ELR (cell line): ENCODE results near the gene DDX56.
A peak's percentile ranks its signal among the peaks of the same experiment; 100 is the strongest.
"Not testable (repeated sequence)": the region's sequence is repeated elsewhere in the genome, so short reads cannot be mapped to it uniquely, and the experiment has no call there.

ENCODE experiments used
- DNase-seq: peaks from one replicate; pipeline ENCODE4 v3.0.0-alpha.2; 2015; ENCODE audit warnings: low read depth

The DDX56 gene

DNA sequence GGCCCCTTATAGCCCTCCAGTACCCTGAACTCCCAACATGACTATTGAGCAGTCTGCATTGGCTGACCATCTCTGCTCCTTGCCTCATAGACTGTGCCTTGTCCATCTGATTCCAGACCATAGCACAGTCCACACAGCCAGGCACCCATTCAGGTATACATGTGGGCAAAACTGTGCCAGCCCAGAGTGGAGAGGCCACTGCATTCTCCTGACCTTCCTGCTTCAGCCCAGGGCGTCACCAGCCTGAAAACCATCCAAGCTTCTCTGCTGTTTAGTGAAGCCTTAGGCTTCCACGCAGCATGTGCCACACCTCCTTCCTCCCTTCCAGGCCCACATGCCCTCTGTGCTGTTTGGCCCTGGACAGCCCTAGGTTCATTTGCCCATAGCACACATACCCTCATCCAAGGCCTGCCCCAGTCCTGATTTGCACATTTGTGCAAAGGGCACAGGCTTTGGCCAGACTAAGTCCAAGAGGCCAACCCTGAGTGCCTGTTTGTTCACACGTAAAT is 10.5 kb downstream of the DDX56 start:
- no peak for DNase-seq

DNA sequence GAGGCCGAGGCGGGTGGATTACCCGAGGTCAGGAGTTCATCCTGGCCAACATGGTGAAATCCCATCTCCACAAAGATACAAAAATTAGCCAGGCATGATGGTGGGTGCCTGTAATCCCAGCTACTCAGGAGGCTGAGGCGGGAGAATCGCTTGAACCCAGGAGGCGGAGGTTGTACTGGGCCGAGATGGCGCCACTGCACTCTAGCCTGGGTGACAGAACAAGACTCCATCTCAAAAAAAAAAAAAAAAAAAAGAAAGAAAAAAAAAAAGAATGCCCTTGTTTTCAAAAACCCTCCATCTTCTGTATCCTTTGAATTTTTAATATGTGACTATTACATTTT is 11.1 kb downstream of the DDX56 start:
- DNase-seq: not testable (repeated sequence)

DNA sequence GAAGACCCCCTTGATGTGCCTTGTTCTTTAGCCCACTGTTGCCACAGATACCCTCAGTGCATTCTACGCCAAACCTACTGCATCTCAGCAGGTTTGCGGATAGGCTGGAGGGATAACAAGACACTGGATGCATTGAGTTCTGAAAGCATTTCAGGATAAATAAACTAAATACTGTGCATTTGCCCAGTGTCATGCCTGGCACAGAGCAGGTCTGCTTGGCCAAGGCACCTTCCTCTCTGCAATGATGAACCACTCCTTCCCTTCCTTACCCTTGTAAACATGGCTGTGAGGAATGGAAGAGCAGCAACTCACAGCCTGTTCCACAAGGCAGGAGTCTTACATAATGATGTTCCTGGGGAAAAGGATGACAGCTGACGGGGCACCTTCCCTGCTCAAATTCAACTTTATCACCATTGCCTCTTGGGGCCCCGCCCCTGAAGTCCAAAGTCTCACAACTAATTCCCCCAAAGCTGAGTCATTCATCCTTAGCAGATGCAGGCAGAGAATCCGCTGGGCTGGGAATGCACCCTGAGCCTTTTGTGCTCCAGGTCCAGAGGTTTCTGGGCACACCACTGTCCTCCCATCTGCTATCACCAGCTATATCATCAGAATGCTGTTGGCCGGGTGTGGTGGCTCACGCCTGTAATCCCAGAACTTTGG is 11.6 kb downstream of the DDX56 start:
- peak; percentile 81 for DNase-seq

DNA sequence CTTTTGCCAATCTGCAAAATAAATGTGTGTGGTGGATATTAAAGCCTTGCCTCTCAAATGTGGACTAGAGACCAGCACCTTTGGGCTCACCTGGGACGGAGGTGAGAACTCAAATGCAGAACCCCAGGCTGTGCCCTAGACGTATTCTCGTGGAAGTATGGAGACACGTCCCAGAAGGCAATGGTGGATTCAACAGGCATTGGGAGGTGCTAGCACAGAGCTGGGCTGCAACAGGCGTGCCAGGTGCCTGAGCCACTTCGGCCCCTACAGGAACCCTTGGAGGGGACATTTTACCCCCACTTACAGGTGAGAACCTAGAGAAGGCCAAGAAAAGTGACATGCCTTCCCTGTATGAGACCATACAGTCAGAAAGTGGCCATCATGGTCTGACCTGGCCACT is 12.2 kb downstream of the DDX56 start:
- DNase-seq: no peak

DNA sequence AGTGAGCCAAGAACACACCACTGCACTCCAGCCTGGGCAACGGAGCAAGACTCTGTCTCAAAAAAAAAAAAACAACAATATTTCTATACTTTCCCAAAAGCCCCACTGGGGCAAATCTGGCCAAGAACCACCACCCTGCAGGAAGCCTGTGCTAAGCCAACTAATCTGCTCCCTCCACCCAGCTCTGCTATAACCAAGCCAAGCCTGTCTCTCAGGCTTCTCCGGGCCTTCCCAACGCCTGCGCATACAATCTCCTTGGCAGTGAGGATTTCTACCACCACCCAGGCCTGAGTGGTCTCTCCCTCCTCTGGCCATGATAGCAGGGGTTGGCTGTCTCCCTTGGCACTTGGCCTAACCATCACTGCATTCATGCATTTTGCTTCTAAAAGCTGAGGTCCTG is 14.2 kb downstream of the DDX56 start:
- DNase-seq: no peak

DNA sequence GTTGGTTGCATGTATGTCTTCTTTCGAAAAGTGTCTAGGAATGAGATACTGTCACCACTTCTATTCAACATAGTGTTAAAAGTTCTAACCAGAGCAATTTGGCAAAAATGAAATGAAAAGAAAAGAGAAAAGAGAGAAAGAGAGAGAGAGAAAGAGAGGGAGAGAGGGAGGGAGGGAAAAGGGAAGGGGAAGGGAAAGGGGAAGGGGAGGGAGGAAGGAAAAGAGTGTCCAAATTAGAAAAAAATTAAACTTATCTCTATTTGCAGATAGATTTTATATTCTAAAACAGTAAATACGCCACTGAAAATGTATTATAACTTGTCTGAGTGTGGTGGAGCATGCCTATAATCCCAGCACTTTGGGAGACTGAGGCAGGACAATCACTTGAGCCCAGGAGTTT is 16.2 kb downstream of the DDX56 start:
- no peak for DNase-seq

DNA sequence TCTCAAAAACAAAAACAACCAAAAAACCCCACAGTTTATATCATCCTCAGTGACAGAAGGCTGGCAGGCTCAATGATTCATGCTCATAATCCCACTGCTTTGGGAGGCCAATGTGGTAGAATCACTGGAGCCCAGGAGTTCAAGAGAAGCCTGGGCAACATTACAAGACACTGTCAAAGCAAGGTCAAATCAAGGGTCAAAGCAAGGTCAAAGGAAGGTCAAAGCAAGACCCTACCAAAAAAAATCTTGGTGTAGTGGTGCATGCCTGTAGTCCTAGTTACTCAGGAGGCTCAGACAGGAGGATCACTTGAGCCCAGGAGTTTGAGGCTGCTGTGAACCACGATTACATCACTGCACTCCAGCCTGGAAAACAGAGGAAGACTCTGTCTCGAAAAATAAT is 18.4 kb downstream of the DDX56 start:
- no peak for DNase-seq

DNA sequence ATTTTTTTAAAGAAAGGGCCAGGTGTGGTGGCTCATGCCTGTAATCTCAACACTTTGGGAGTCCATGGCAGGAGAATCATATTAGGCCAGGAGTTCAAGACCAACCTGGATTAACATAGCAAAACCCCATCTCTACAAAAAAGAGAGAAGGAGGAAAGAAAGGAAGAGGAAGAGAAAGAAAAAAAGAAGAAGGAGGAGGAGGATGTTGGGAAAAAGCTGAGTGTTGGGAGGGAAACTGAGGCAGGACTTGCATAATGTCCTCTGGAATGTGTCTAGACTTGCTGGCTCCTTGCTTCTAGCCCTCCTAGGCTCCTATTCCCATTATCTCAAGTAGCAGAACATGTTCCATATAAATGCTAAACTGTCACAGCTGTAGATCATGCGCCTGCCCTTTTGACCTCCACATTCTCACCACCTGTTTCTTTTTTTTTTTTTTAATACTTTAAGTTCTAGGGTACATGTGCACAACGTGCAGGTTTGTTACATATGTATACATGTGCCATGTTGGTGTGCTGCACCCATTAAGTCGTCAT is 21.2 kb downstream of the DDX56 start:
- not testable (repeated sequence) for DNase-seq

DNA sequence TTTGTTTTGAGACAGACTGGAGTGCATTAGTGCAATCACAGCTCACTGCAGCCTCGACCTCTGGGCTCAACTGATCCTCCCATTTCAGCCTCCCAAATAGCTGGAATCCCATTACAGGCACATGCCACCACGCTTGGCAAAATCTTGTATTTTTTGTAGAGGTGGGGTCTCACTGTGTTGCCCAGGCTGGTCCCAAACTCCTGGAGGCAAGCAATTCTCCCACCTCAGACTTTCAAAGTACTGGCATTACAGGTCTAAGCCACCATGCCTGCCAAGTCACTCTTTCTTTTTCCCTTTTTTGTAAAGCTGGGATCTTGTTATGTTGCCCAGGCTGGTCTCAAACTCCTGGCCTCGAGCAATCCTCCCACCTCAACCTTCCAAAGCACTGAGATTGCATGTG is 24.3 kb downstream of the DDX56 start:
- no peak for DNase-seq

DNA sequence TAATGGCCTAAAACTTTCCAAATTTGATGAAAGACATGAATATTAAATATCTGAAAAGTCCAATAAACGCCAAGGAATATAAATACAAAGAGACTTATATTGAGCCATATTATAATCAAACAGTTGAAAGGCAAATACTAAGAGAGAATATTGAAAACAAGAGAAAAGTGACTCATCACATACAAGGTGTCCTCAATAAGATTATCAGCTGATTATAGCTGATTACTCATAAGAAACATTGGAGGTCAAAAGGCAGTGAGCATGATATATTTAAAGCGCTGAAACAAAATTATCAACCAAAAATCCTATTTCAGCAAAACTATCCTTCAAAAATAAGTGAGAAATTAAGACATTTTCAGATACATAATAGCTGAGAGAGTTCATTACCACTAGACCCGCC is 24.8 kb downstream of the DDX56 start:
- DNase-seq: peak; percentile 27

DNA sequence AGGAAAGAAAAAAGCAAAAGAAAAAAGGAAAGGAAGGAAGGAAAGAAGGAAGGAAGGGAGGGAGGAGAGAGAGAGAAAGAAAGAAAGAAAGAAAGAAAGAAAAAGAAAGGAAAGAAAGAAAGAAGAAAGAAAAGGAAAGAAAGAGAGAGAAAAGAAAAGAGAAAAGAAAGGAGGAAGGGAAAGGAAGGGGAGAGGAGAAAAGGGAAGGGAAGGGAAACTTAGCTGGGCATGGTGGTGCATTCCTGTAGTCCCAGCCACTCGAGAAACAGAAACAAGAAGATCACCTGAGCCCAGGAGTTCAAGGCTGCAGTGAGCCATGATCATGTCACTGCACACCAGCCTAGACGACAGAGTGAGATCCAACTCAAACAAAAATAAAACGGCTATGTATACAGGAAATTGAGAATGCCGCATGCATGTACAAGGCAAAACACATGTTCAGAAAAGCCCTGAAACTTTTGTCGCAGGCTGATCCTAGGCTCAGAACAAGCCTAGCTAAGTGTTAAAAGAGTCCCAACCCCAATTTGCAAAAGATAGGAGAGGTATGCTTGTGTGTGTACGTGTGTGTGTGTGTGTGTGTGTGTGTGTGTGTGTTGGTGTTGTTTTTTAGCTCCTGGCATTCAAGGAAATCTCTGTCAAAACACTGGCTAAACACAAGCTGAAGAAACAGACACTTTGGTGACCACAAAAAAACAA is 26.0 kb downstream of the DDX56 start:
- DNase-seq: peak; percentile 24

DNA sequence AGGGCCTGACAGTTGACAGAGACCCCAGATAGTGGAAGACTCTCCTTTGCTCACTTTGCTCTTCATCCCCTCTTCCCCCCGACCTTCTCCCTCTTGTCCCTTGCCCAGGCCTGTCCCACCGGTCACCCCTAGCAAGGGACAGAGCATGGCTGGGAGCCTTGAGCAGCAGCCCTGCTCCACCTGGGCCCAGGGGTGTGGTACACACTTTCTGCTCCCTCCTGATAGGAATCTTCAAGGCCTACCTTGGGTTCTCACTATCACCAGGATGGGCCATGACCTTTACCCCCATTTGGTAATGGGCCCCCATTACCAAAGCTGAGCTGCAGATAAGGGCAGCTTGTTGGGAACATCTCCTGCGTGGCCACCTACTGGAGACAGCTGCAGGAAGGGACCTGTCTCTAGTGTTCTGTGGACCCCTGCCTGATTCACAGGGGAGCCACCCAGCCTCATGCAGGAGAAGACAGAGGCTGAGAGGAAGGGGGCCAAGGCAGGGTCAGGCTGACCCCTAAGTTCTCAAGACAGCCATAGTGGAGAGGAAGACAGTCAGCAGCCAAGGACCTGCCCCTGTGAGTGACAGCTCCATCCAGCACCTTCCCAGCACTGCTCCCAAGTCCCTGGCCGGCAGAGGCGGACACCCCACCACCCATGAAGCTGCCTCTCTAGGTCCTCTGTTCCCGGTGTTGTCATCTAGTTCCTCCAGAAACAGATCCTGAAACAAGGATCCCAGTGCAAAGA is 31.7 kb downstream of the DDX56 start:
- DNase-seq: no peak

DNA sequence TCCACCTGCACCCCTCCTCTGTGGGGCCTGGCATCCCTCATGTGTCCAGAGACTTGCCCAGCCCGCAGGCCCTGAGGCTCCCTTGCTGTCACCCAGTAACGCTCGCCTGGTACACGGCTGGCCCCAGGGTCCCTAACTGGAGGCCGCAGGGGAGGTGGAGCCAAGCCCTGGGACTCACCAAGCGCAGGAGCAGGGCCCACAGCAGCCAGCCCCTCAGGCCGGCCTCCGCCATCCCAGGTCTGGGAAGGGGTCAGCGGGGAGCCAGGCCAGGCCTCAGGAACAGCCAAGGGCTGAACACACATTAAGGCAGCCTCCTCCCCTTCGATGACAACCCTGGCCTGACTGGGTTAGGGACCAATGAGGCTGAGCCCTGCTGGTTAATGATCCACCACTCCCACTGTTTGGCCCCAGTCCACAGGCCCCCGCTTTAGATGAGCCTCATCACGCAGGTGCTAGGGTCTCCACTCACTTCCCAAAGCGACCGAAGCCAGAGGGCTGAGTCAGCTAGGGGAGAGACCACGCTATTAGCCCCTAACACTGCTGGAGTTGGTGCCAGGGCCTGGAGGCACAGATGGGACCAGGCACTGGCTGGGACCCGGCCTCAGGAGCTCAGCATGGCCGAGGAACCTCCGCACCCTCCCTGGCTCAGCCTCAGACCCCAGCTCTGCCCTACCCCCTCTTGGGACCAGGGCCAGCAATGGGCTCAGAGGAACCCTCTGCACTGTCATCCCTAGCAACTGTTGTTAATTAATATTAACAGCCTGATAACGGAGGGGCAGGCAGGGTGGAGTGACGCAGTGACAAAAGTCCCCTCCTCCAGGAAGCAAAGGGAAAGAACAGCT is 32.5 kb downstream of the DDX56 start, which contains the start of gene NPC1L1:
TSS of gene NPC1L1 (minus strand) at position 303 of the 842 bp plus-strand sequence. CDS start at position 232, 71 bp downstream.
- no peak for DNase-seq

DNA sequence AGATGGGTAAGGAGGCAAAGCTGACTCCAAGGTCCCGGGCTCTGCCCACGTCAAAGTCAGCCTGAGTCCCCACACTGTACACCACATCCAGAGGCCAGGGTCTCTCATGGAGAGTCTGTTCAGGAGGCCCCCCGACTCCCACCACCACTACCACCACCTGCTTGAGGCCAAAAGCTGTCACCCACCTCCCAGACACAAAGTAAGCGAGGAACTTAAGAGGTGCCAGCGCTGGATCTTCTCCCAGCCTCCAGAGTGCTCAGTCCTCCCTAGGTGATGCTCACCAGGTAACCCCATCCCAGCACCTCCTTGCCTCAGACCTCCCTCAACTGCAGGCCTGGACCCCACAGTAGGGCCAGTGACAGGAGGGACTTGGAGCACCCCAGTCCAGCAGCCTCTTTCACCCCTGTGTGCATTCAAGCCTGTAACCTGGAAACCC is 33.1 kb downstream of the DDX56 start:
- DNase-seq: no peak

DNA sequence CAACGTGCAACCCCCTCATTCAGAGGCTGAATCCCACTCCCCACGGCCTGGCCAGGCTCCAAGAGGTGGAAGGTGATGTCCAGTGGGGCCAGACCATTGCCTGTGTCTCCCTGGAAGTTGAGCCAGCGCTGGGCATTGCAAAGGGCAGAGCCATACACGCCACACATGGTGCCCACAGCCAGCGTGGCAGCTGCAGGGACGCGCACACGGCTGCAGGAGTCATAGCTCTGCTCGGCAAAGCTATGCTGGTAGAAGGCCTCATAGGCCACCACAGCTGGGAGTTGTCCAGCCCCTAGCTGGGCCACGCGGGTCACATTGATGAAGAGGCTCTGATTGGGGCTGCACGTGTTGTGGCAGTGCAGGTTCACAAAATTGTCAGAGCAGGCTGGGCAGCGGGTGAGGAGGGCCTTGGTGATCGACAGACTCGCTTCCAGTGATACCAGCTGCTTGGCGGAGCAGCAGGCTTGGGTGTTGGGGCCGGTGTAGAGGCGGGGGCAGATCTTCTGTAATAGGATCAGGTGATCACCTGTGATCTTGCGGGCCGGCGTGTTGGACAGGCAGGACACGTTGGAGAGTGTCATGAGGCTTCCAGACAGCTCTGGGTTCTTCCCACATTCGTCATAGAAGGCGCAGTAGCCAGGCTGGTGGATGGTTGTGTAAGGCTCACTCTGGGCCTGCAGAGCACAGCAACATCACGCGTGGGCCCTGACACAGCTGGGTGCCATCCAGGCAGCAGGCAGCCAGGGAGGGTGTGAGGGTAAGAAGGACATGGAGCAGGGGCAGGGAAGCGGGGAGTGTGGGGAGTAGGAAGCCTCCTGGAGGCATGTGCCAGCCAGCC is 33.8 kb downstream of the DDX56 start:
- no peak for DNase-seq

DNA sequence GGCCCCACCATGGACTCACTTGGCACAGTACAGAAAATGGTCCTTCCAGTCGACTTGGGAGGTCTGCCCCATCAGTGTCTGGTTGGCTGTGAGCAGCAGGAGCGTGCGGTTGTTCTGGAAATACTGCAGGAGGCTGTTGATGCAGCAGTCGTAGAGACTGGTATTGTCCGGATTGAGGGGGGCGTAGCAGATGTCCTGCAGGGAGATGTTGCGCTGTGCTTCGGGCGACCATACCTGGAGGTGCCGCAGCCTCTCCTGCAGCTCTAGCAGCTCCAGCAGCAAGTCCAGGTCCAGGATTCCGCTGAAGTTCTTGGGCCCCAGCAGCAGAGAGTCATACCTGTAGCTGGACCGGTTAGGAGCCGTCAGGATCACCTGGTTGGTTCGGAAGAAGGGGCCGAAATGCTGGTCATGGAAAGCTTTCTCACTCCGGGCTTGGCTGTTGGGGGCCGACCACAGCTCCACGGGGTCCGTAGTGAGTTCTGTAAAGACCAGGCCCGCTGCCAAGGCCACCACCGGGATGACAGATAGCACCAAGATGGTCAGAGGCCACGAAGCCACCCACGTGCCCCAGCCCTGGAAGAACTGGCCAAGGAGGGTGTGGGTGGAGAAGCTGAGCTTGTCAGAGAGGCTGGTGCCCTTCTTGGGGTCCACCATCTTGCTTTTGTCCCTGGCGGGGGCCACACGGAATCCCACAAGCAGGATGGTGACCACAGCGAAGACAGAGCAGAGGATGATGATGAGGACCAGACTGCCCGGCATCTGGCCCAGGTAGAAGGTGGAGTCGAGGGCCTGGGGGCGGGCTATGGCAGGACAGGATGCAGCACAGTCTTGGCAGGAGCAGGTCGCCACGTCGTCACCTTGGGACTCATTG is 34.7 kb downstream of the DDX56 start:
- no peak for DNase-seq

DNA sequence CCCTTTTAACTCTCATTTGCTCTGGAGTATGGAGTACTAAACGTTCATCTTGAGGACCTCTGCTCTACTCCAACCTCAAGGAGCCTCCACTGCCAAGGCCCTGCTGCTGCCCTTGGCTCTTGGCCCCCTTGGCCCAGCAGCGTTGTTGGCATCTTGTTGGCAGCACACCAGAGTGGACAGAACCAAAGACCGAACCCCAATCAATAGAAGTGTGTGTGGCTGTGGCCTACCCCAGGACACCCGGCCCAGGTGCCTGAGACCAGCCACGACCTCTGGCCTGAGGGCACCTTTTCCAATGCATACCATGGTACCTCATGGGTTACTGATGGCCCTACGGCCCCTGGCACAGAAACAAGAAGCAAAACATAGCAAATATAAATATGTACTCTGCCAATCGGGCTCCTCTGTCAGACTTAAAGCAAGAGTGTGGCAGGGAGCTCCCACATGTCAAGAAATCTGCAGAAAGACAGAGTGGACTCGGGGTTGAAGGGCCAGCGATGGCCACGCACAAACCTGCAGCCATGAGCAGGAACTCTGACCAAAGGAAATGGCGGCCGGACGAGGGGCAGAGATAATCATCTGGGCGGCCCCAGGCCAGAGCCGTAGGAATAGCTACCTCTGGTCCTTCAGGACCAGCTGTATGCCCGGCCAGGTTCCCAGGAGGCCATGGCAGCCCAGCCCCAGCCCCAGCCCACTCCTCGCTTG is 35.5 kb downstream of the DDX56 start:
- DNase-seq: no peak

DNA sequence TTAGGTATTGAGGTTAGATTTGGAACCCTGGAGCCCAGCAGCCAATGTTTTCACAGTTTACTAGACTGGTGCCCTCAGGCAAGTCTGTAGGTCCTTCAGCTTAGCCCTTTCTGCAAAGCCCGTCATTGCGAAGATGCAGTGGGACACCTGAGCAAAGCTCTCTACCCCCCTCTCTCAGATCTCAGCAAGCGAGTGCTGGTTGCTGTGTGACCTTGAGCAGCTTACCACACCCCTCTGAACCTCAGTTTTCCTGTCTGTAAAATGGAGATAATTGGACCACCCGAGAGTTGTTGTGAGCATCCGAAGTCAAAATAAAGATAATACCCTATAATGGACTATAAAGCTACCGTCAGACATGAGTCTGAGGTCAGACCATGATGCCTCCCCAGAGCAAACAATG is 36.3 kb downstream of the DDX56 start:
- no peak for DNase-seq

DNA sequence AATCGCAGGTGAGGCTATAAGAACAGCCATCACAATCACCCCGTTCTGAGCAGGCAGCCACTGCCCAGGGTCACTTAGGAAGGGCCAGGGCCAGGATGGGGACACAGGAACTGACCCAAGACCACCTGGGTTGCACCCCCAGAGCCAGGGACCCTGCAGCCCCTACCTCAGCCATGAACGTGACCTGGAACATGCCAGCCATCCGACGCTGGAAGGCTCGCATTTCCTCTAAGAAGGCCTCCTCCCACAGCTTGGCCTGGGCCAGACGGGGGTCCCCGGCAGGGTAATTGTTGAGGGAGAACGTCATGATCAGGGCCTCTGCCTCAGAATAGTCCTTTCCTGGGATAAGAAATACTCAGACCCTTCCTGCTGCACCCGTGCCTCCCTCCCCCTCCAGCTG is 37.6 kb downstream of the DDX56 start:
- DNase-seq: no peak
